Measurements from ENCODE around the gene OR52H1.
A peak's percentile ranks its signal among the peaks of the same experiment; 100 is the strongest.
"Not testable (repeated sequence)": the region's sequence is repeated elsewhere in the genome, so short reads cannot be mapped to it uniquely, and the experiment has no call there.

The OR52H1 gene

GRCh38 chr11:5548440-5548839, at the start of gene OR52H1:
Gene OR52H1, minus strand, starts transcription at chr11:5548540. Its CDS starts 3,035 bp downstream, at chr11:5545505.
- no peak for DNase-seq (ENCODE audit: low read depth)

GRCh38 chr11:5597953-5598352, 49.6 kb upstream of the OR52H1 start:
- DNase-seq (ENCODE audit: low read depth), result no peak

GRCh38 chr11:5596607-5597201, 48.4 kb upstream of the OR52H1 start, which contains the start of gene TRIM6:
Gene TRIM6, plus strand, starts transcription at chr11:5596637. Its CDS starts 261 bp downstream, at chr11:5596898.
- DNase-seq (ENCODE audit: low read depth), result no peak

- DNase-seq (ENCODE audit: low read depth), result no peak
Measured at GRCh38 chr11:5593146-5593545, 44.8 kb upstream of the OR52H1 start.

- no peak for DNase-seq (ENCODE audit: low read depth)
Measured at GRCh38 chr11:5592615-5593014, 44.3 kb upstream of the OR52H1 start.

- no peak for DNase-seq (ENCODE audit: low read depth)
Measured at GRCh38 chr11:5591613-5592012, 43.3 kb upstream of the OR52H1 start.

GRCh38 chr11:5589906-5590305, 41.6 kb upstream of the OR52H1 start:
- not testable (repeated sequence) for DNase-seq (ENCODE audit: low read depth)

GRCh38 chr11:5584458-5584857, 36.1 kb upstream of the OR52H1 start:
- not testable (repeated sequence) for DNase-seq (ENCODE audit: low read depth)

GRCh38 chr11:5581014-5581413, 32.7 kb upstream of the OR52H1 start:
- no peak for DNase-seq (ENCODE audit: low read depth)

GRCh38 chr11:5580577-5580976, 32.2 kb upstream of the OR52H1 start, which contains the start of gene OR52B6:
Gene OR52B6, plus strand, starts transcription at chr11:5580877. Its CDS starts 0 bp downstream, at chr11:5580877.
- no peak for DNase-seq (ENCODE audit: low read depth)

- no peak for DNase-seq (ENCODE audit: low read depth)
Measured at GRCh38 chr11:5577101-5577500, 28.8 kb upstream of the OR52H1 start.

- no peak for DNase-seq (ENCODE audit: low read depth)
Measured at GRCh38 chr11:5575152-5575551, 26.8 kb upstream of the OR52H1 start.

- DNase-seq (ENCODE audit: low read depth), result no peak
Measured at GRCh38 chr11:5574654-5575053, 26.3 kb upstream of the OR52H1 start.

GRCh38 chr11:5564259-5565019, 16.1 kb upstream of the OR52H1 start:
- DNase-seq (ENCODE audit: low read depth), result no peak

- DNase-seq (ENCODE audit: low read depth), result no peak
Measured at GRCh38 chr11:5557751-5558150, 9.4 kb upstream of the OR52H1 start.

GRCh38 chr11:5556596-5557188, 8.4 kb upstream of the OR52H1 start:
- no peak for DNase-seq (ENCODE audit: low read depth)

- no peak for DNase-seq (ENCODE audit: low read depth)
Measured at GRCh38 chr11:5553343-5553742, 5.0 kb upstream of the OR52H1 start.

- peak; percentile 10 for DNase-seq (ENCODE audit: low read depth)
Measured at GRCh38 chr11:5550440-5551095, 2.2 kb upstream of the OR52H1 start.

- DNase-seq (ENCODE audit: low read depth), result no peak
Measured at GRCh38 chr11:5547982-5548381, 358 bp downstream of the OR52H1 start.

- no peak for DNase-seq (ENCODE audit: low read depth)
Measured at GRCh38 chr11:5546457-5546856, 1.9 kb downstream of the OR52H1 start.

GRCh38 chr11:5541427-5541826, 6.9 kb downstream of the OR52H1 start:
- no peak for DNase-seq (ENCODE audit: low read depth)

GRCh38 chr11:5536482-5536881, 11.9 kb downstream of the OR52H1 start:
- no peak for DNase-seq (ENCODE audit: low read depth)

GRCh38 chr11:5534046-5534445, 14.3 kb downstream of the OR52H1 start:
- DNase-seq (ENCODE audit: low read depth), result no peak
